ENCODE measurements around the gene USP17L29. TPM values are rescaled to one million over a fixed set of nuclear protein-coding genes. Genes with fewer than 3 reads are reported as not detected.
"Not testable (repeated sequence)": the region's sequence is repeated elsewhere in the genome, so short reads cannot be mapped to it uniquely, and the experiment has no call there.

USP17L29 gene
- not detected for total RNA-seq

DNA sequence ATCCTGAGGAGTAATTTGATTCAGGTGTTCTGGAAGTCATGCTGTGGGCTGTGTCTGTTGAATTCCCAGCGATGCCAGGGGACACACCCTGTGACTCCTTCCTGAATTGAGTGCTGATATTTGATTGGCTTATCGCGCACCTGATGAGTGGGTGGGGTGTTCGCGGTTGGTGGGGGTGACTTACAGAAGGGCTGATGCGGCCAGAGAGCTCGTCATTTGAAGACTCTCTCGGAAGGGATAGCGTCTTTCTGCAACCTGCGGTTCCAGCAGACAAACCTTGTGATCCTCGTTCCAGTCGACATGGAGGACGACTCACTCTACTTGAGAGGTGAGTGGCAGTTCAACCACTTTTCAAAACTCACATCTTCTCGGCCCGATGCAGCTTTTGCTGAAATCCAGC lies at the start of gene USP17L29:
Gene USP17L29 (plus strand): TSS at position 301 of the 400 bp plus-strand sequence. CDS start 0 bp downstream, at position 301.
- not testable (repeated sequence) for DNase-seq (ENCODE audit: low spot score); ATAC-seq (ENCODE audit: low FRiP score)

DNA sequence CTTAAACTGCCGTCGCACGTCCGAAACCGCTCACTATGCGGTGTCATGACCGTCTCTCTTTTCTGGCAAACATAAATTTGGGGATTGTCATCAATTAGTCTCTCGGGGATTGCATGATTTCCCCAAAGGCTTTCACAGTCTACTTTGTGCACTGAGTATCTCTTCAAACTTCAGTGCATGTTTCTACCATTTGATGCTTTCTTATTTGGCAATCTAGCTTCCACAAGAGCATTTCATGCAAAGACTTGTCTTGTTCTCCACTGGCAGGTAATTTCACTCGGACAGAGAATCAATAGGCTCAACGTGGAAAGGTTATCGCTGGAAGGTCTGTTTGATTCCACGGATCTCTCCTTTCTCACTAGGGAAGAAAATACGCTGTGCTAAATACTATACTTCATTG lies 29.2 kb upstream of the USP17L29 start:
- not testable (repeated sequence) for DNase-seq (ENCODE audit: low spot score); ATAC-seq (ENCODE audit: low FRiP score)

- ATAC-seq (ENCODE audit: low FRiP score); DNase-seq (ENCODE audit: low spot score): not testable (repeated sequence)
Observed at GRCh38 chr4:9324865-9325264, 28.6 kb upstream of the USP17L29 start, which contains the start of gene USP17L24. TSS of gene USP17L24 (plus strand) at chr4:9325165. CDS start at chr4:9325165, 0 bp downstream.

DNA sequence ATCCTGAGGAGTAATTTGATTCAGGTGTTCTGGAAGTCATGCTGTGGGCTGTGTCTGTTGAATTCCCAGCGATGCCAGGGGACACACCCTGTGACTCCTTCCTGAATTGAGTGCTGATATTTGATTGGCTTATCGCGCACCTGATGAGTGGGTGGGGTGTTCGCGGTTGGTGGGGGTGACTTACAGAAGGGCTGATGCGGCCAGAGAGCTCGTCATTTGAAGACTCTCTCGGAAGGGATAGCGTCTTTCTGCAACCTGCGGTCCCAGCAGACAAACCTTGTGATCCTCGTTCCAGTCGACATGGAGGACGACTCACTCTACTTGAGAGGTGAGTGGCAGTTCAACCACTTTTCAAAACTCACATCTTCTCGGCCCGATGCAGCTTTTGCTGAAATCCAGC lies 23.8 kb upstream of the USP17L29 start, which contains the start of gene USP17L25:
Gene USP17L25 (plus strand): TSS at position 301 of the 400 bp plus-strand sequence. CDS start 0 bp downstream, at position 301.
- DNase-seq (ENCODE audit: low spot score): not testable (repeated sequence)

DNA sequence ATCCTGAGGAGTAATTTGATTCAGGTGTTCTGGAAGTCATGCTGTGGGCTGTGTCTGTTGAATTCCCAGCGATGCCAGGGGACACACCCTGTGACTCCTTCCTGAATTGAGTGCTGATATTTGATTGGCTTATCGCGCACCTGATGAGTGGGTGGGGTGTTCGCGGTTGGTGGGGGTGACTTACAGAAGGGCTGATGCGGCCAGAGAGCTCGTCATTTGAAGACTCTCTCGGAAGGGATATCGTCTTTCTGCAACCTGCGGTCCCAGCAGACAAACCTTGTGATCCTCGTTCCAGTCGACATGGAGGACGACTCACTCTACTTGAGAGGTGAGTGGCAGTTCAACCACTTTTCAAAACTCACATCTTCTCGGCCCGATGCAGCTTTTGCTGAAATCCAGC lies 19.1 kb upstream of the USP17L29 start, which contains the start of gene USP17L26:
Gene USP17L26 (plus strand): TSS at position 301 of the 400 bp plus-strand sequence. CDS start 0 bp downstream, at position 301.
- not testable (repeated sequence) for DNase-seq (ENCODE audit: low spot score); ATAC-seq (ENCODE audit: low FRiP score)

More for the DNA sequence above, 23.8 kb upstream of the USP17L29 start, which contains the start of gene USP17L25:
- ATAC-seq (ENCODE audit: low FRiP score): not testable (repeated sequence)

DNA sequence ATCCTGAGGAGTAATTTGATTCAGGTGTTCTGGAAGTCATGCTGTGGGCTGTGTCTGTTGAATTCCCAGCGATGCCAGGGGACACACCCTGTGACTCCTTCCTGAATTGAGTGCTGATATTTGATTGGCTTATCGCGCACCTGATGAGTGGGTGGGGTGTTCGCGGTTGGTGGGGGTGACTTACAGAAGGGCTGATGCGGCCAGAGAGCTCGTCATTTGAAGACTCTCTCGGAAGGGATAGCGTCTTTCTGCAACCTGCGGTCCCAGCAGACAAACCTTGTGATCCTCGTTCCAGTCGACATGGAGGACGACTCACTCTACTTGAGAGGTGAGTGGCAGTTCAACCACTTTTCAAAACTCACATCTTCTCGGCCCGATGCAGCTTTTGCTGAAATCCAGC lies 14.3 kb upstream of the USP17L29 start, which contains the start of gene USP17L5:
Gene USP17L5 (plus strand): TSS at position 301 of the 400 bp plus-strand sequence. CDS start 0 bp downstream, at position 301.
- not testable (repeated sequence) for DNase-seq (ENCODE audit: low spot score); ATAC-seq (ENCODE audit: low FRiP score)

GRCh38 chr4:9343848-9344247 lies 9.6 kb upstream of the USP17L29 start, which contains the start of gene USP17L27:
TSS of gene USP17L27 (plus strand) at chr4:9344148. CDS start at chr4:9344148, 0 bp downstream.
- DNase-seq (ENCODE audit: low spot score); ATAC-seq (ENCODE audit: low FRiP score): not testable (repeated sequence)

DNA sequence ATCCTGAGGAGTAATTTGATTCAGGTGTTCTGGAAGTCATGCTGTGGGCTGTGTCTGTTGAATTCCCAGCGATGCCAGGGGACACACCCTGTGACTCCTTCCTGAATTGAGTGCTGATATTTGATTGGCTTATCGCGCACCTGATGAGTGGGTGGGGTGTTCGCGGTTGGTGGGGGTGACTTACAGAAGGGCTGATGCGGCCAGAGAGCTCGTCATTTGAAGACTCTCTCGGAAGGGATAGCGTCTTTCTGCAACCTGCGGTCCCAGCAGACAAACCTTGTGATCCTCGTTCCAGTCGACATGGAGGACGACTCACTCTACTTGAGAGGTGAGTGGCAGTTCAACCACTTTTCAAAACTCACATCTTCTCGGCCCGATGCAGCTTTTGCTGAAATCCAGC lies 4.8 kb upstream of the USP17L29 start, which contains the start of gene USP17L28:
Gene USP17L28 (plus strand): TSS at position 301 of the 400 bp plus-strand sequence. CDS start 0 bp downstream, at position 301.
- not testable (repeated sequence) for DNase-seq (ENCODE audit: low spot score)

DNA sequence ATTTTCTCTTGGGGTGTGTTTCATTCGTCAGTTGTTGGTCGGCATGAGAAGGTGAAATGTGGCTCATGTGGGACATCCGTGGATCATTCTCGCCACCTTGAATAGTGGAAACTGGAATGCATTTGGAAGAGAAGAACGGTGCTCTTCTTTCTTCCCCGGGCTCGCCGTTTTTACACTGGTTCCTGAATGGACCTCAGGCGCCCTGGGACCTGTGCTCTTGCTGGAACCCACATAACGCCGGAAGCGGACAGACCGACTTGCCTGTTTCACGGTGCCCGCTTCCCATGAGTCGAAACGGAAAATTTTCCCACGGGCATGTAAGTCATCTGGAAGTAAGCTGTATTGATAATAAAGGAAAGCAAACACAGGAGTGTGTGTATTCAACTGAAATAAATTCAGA lies 2.6 kb upstream of the USP17L29 start:
- DNase-seq (ENCODE audit: low spot score): not testable (repeated sequence)

More for the DNA sequence above, 4.8 kb upstream of the USP17L29 start, which contains the start of gene USP17L28:
- not testable (repeated sequence) for ATAC-seq (ENCODE audit: low FRiP score)

DNA sequence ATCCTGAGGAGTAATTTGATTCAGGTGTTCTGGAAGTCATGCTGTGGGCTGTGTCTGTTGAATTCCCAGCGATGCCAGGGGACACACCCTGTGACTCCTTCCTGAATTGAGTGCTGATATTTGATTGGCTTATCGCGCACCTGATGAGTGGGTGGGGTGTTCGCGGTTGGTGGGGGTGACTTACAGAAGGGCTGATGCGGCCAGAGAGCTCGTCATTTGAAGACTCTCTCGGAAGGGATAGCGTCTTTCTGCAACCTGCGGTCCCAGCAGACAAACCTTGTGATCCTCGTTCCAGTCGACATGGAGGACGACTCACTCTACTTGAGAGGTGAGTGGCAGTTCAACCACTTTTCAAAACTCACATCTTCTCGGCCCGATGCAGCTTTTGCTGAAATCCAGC lies 9.4 kb downstream of the USP17L29 start, which contains the start of gene USP17L30:
Gene USP17L30 (plus strand): TSS at position 301 of the 400 bp plus-strand sequence. CDS start 0 bp downstream, at position 301.
- not testable (repeated sequence) for ATAC-seq (ENCODE audit: low FRiP score); DNase-seq (ENCODE audit: low spot score)

More for the DNA sequence above, 2.6 kb upstream of the USP17L29 start:
- not testable (repeated sequence) for ATAC-seq (ENCODE audit: low FRiP score)

DNA sequence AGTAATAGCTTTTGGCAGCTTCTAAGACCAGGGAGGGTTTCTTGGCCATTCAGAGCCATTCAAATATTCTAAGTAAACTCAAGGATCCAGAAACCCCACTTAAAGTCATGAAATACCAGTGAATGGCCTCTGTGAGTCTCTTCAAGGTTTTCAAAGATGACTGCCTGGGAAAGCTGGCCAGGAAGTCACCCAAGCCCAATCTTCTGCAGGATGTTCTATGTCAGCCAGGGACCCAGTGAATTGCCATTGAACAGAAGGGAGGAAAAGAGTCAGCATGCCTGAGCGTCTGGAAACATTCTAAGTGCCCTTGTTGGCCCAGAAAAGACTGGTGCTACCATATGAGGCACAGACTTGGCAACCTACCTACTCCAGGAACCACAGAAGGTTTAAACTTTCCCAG lies 26.4 kb downstream of the USP17L29 start:
- not testable (repeated sequence) for ATAC-seq (ENCODE audit: low FRiP score); DNase-seq (ENCODE audit: low spot score)

- DNase-seq (ENCODE audit: low spot score): peak; percentile 22
- ATAC-seq (ENCODE audit: low FRiP score): not testable (repeated sequence)
Observed at GRCh38 chr4:9381012-9381534, 27.6 kb downstream of the USP17L29 start.

DNA sequence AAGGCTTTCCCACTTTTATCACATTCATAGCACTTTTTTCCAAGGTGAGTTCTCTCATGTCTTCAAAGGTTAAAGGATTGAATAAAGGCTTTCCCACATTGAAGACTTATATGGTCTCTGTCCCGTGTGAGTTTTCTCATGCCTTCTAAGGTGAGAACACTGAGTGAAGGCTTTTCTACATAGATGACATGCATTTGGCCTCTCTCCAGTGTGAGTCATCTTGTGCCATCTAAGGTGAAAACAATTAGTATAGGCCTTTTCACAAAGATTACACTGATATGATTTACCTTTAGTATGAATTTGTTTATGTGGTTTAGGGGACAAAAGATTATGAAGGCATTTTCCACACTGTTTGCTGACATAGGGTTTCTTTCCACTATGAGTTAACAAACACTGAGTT lies 30.7 kb downstream of the USP17L29 start:
- no peak for DNase-seq (ENCODE audit: low spot score)
- ATAC-seq (ENCODE audit: low FRiP score): no peak
- TF ChIP-seq, protein P1, sequence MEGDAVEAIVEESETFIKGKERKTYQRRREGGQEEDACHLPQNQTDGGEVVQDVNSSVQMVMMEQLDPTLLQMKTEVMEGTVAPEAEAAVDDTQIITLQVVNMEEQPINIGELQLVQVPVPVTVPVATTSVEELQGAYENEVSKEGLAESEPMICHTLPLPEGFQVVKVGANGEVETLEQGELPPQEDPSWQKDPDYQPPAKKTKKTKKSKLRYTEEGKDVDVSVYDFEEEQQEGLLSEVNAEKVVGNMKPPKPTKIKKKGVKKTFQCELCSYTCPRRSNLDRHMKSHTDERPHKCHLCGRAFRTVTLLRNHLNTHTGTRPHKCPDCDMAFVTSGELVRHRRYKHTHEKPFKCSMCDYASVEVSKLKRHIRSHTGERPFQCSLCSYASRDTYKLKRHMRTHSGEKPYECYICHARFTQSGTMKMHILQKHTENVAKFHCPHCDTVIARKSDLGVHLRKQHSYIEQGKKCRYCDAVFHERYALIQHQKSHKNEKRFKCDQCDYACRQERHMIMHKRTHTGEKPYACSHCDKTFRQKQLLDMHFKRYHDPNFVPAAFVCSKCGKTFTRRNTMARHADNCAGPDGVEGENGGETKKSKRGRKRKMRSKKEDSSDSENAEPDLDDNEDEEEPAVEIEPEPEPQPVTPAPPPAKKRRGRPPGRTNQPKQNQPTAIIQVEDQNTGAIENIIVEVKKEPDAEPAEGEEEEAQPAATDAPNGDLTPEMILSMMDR (IDR thresholded peaks at IDR 0.05): no peak

DNA sequence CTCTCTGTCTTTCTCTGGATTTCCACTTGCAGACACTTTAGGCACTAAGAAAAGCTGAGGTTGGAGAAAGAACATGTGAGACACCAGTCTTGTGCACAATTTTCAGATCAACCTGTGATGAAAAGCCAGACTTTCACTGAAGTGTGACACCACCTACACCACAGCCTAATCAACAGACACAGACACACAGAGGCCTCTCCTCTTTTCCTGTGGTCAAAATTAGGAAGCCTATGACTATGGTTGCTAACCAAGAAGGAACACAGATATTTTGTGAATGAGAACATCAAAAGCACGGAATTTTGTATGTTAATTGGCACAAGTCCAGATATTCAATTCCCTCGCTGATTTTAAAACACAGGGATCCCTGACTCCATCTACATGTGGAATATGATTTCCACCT lies 35.6 kb downstream of the USP17L29 start:
- not testable (repeated sequence) for DNase-seq (ENCODE audit: low spot score); ATAC-seq (ENCODE audit: low FRiP score)

Other genes starting within 250 kb of the USP17L29 start
- not detected for gene FAM90A26, start 183.2 kb upstream of the USP17L29 start, total RNA-seq
- gene USP17L10, start 143.0 kb upstream of the USP17L29 start, total RNA-seq: not detected
- not detected for gene USP17L11, start 138.2 kb upstream of the USP17L29 start, total RNA-seq
- not detected for gene USP17L12, start 133.5 kb upstream of the USP17L29 start, total RNA-seq
- not detected for gene USP17L13, start 128.7 kb upstream of the USP17L29 start, total RNA-seq
- not detected for gene USP17L15, start 119.3 kb upstream of the USP17L29 start, total RNA-seq
- not detected for gene USP17L17, start 109.8 kb upstream of the USP17L29 start, total RNA-seq
- not detected for gene USP17L18, start 105.0 kb upstream of the USP17L29 start, total RNA-seq
- gene USP17L19, start 100.3 kb upstream of the USP17L29 start, total RNA-seq: not detected
- gene USP17L20, start 95.5 kb upstream of the USP17L29 start, total RNA-seq: not detected
- not detected for gene USP17L21, start 90.8 kb upstream of the USP17L29 start, total RNA-seq
- gene USP17L22, start 86.0 kb upstream of the USP17L29 start, total RNA-seq: not detected
- gene USP17L24, start 28.5 kb upstream of the USP17L29 start, total RNA-seq: not detected
- not detected for gene USP17L25, start 23.7 kb upstream of the USP17L29 start, total RNA-seq
- gene USP17L26, start 19.0 kb upstream of the USP17L29 start, total RNA-seq: not detected
- gene USP17L5, start 14.2 kb upstream of the USP17L29 start, total RNA-seq: not detected
- gene USP17L27, start 9.5 kb upstream of the USP17L29 start, total RNA-seq: not detected
- gene USP17L28, start 4.7 kb upstream of the USP17L29 start, total RNA-seq: not detected
- gene USP17L30, start 9.5 kb downstream of the USP17L29 start, total RNA-seq: not detected
- not detected for gene DEFB131A, start 90.8 kb downstream of the USP17L29 start, total RNA-seq

Data from omental fat pad (tissue), 4 donors.